Mucosa of stomach (tissue), 1 donor: ENCODE measurements around the gene NUP85.

Experiments
- H3K27me3 ChIP-seq: one replicate; pipeline ENCODE4 v1.7.0; 2013; ENCODE audit warnings: mild to moderate bottlenecking, low read length; ENCODE audit not compliant: control insufficient read depth, insufficient read depth
- H3K36me3 ChIP-seq: one replicate; pipeline ENCODE4 v1.7.0; 2013; ENCODE audit warnings: low read length; ENCODE audit not compliant: control insufficient read depth, insufficient read depth
- H3K4me1 ChIP-seq: one replicate; pipeline ENCODE4 v1.7.0; 2013; ENCODE audit warnings: mild to moderate bottlenecking, low read length; ENCODE audit not compliant: control insufficient read depth, insufficient read depth
- H3K4me3 ChIP-seq: one replicate; pipeline ENCODE4 v1.7.0; 2013; ENCODE audit warnings: low read length
- H3K9ac ChIP-seq: one replicate; pipeline ENCODE4 v1.7.0; 2013; ENCODE audit warnings: mild to moderate bottlenecking, low read length, moderate library complexity
- H3K9me3 ChIP-seq: one replicate; pipeline ENCODE4 v1.7.0; 2013; ENCODE audit warnings: mild to moderate bottlenecking, low read length, moderate library complexity; ENCODE audit not compliant: control insufficient read depth
- donor health status: Pancreatic carcinoma.

NUP85 gene

DNA sequence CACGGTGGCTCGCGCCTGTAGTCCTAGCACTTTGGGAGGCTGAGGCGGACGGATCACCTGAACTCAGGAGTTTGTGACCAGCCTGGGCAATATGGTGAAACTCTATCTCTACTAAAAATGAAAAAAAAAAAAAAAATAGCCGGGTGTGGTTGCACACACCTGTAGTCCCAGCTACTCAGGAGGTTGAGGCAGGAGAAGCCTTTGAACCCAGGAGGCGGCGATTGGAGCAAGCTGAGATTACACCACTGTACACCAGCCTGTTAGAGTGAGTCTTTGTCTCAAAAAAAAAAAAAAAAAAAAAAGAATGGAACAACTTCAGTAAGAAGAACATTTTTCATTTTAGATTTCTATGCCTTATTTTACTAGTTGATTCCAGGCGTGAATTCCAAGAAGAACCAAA lies 2.7 kb downstream of the NUP85 start:
- Histone ChIP-seq H3K9ac (no peak overlapping the region), H3K4me3 (no peak overlapping the region), H3K9me3 (no peaks in the 10 kb centered on the region), H3K36me3 (no peaks in the 10 kb centered on the region), H3K4me1 (peaks cover 8% of the 10 kb centered on the region), H3K27me3 (no peaks in the 10 kb centered on the region)

DNA sequence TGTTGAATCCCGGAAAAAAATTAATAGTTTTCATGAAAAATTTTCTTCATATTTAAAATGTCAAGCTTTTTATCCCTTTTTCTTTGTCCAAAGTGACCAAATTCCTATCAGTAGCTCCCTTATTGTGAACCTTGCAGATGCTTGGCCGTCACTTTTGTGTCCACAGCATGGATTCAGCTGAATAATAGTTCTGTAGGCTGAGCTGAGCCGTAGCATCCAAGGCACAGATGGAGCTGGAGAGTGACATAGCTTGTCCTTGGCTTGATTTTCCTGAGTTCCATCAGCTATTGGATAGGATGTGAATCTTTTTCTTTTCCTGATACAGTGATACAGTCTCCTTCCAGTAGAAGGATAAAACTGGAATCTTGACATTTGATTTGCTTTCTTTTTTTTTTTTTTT lies 3.6 kb downstream of the NUP85 start:
- H3K36me3 ChIP-seq, result no peaks in the 10 kb centered on the region
- H3K9ac ChIP-seq, result no peak overlapping the region
- H3K4me1 ChIP-seq, result peaks cover 8% of the 10 kb centered on the region
- H3K9me3 ChIP-seq, result no peaks in the 10 kb centered on the region
- H3K27me3 ChIP-seq, result no peaks in the 10 kb centered on the region
- no peak overlapping the region for H3K4me3 ChIP-seq

DNA sequence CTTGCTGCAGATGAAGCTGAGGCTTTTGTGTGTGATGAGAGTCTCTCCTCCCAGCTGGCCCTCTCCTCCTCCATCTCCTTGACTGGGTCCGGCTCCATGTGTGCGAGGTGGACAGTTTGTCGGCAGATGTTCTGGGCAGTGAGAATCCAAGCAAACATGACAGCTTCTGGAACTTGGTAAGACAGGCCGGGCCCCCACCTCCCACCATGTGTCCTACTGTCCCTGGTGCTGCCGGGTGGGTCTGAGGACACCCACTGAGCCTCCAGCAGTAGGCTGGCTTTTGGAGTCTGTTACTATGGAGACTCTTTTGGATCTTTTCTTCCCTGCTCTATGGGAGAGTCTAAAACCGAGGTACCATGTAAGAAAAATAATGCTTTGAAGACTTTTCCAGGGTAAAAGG lies 12.7 kb downstream of the NUP85 start:
- no peak overlapping the region for H3K9ac ChIP-seq

DNA sequence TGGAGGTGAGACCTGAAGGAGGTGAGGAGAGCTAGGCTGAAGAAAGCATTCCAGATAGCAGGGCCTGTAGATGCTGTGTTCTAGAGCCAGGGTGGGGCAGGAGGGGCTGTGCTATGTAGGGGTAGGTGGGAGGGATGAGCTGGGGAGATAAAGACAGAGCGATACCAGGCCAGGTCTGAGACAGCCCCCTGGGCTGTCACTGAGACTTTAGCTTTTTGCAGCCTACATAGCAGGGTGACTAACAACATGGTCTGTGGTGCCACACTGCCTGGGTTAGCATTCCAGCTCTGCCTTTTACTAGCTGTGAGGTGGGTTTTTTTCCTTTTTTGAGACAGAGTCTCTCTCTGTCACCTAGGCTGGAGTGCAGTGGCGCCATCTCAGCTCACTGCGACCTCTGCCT lies 14.3 kb downstream of the NUP85 start:
- Histone ChIP-seq H3K9me3 (no peaks in the 10 kb centered on the region), H3K36me3 (peaks cover 4% of the 10 kb centered on the region), H3K4me1 (no peaks in the 10 kb centered on the region), H3K27me3 (no peaks in the 10 kb centered on the region), H3K9ac (no peak overlapping the region), H3K4me3 (no peak overlapping the region)

More for the DNA sequence above, 12.7 kb downstream of the NUP85 start:
- H3K27me3 ChIP-seq, result no peaks in the 10 kb centered on the region
- peaks cover 4% of the 10 kb centered on the region for H3K36me3 ChIP-seq
- H3K9me3 ChIP-seq, result no peaks in the 10 kb centered on the region
- H3K4me3 ChIP-seq, result no peak overlapping the region
- no peaks in the 10 kb centered on the region for H3K4me1 ChIP-seq

DNA sequence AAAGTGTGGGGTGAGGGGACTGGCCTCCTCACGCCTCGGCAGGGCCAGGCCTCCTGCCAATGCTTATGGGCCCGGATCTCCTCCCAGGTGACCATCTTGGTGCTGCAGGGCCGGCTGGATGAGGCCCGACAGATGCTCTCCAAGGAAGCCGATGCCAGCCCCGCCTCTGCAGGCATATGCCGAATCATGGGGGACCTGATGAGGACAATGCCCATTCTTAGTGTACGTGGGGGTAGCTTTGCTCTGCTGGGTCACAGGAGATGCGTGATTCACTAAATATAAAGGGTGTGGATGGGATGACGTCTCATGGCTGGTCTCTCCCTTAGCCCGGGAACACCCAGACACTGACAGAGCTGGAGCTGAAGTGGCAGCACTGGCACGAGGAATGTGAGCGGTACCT lies 19.5 kb downstream of the NUP85 start:
- peaks cover 6% of the 10 kb centered on the region for H3K36me3 ChIP-seq
- no peaks in the 10 kb centered on the region for H3K9me3 ChIP-seq
- no peak overlapping the region for H3K9ac ChIP-seq
- H3K27me3 ChIP-seq, result no peaks in the 10 kb centered on the region
- no peak overlapping the region for H3K4me3 ChIP-seq
- H3K4me1 ChIP-seq, result peaks cover 7% of the 10 kb centered on the region

DNA sequence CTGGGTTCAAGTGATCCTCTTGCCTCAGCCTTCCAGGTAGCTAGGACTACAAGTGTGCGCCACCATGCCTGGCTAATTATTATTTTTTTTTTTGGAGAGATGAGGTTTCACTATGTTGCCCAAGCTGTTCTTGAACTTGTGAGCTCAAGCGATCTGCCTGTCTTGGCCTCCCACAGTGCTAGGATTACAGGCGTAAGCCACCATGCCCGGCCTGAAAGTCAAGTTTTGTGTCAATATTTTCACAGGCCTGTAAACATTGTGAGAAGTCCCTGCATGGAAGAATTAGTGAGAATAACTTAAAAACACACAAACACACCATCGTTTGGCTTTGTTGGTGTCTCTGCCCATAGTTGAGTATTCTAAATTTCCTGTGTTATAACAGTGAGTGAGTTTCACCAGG lies 22.2 kb downstream of the NUP85 start:
- Histone ChIP-seq H3K36me3 (peaks cover 16% of the 10 kb centered on the region), H3K9me3 (no peaks in the 10 kb centered on the region), H3K4me1 (peaks cover 7% of the 10 kb centered on the region), H3K27me3 (no peaks in the 10 kb centered on the region), H3K9ac (no peak overlapping the region), H3K4me3 (no peak overlapping the region)

DNA sequence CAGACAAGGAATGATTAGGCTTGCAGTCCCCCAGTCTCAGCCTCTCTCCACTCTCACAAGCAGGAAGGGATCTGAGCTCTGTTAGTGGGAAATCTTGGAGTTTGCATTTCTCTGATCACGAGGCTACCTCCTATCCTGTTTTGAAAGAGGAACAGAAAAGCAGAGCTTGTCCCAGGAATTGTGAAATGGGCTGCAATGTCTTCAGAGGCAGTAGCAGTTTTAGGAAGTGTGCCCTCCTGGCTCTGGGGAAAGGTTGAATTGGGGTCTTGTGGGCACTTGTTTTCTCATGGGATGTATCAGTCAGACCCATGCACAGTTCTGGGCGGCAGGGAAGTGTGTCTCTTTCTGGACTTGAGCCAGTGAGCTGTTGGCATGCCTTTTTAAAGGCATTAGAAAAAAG lies 22.8 kb downstream of the NUP85 start:
- peaks cover 16% of the 10 kb centered on the region for H3K36me3 ChIP-seq
- H3K4me1 ChIP-seq, result peaks cover 7% of the 10 kb centered on the region
- no peaks in the 10 kb centered on the region for H3K9me3 ChIP-seq
- H3K9ac ChIP-seq, result no peak overlapping the region
- H3K4me3 ChIP-seq, result no peak overlapping the region
- H3K27me3 ChIP-seq, result no peaks in the 10 kb centered on the region

DNA sequence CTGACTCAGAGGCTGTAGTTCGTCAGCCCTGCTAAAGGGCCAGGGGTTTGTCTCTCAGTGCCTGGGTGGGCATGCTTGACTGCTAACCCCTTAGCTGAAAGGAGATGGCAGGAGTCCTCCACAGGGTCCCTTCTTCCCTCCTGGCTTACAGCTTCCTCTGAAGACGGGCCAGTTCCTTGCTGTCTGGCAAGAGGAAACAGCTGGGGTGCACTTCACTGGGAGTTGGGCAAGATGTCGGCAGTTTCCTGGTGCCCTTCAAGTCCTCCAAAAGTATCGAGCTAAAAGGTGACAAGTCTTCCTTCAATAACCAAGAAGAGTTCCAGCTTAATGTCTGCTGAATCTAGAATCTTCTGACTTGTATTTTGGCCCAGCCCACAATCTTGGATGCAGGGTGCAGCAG lies 23.4 kb downstream of the NUP85 start:
- Histone ChIP-seq H3K9ac (no peak overlapping the region), H3K4me1 (peaks cover 7% of the 10 kb centered on the region), H3K27me3 (no peaks in the 10 kb centered on the region), H3K36me3 (peaks cover 16% of the 10 kb centered on the region), H3K9me3 (no peaks in the 10 kb centered on the region), H3K4me3 (no peak overlapping the region)

DNA sequence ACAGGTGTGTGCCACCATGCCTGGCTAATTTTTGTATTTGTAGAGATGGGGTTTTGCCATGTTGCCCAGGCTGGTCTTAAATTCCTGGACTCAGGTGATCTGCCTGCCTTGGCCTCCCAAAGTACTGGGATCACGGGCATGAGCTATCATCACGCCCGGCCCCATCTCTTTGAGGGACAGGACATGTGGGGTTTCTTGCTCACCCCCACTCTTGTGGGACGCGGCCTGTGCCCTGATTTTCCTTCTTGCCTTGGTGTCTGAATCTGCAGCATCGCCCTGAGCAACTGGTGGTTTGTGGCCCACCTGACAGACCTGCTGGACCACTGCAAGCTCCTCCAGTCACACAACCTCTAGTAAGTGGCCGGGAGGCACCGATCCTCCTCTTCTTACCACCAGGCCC lies 25.6 kb downstream of the NUP85 start:
- Histone ChIP-seq H3K9me3 (no peaks in the 10 kb centered on the region), H3K4me1 (peaks cover 7% of the 10 kb centered on the region), H3K36me3 (peaks cover 28% of the 10 kb centered on the region), H3K4me3 (no peak overlapping the region), H3K27me3 (no peaks in the 10 kb centered on the region), H3K9ac (no peak overlapping the region)

DNA sequence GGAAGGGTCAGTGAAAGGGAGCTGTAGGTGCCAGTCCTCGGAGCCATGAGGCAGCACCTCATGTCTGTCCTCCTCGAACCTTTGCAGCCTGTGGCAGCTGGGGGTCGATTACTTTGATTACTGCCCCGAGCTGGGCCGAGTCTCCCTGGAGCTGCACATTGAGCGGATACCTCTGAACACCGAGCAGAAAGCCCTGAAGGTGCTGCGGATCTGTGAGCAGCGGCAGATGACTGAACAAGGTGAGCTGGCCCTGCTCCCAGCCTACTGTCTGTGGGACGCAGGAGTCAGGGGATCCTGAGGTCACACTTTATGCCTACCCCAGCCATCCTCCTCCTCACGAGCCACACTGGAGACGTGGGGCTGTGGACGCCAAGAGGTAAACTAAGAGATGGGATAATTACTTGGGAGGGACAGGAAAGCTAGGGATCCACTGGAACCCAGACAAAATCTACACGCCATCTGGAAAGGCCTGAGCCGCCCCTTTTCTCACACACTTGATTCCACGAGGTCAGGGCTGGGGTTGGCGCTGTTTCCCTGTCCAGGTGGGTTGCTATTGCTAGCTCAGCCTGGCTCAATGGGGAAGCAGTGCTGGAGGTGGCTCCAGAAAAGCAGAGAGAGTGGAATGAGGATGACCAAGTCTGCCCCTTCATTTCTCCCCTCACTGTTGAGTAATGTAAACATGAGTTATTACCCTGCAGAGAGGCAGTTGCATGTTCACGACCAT lies 26.4 kb downstream of the NUP85 start:
- Histone ChIP-seq H3K4me1 (peaks cover 7% of the 10 kb centered on the region), H3K27me3 (no peaks in the 10 kb centered on the region), H3K9ac (no peak overlapping the region), H3K9me3 (no peaks in the 10 kb centered on the region), H3K36me3 (peaks cover 29% of the 10 kb centered on the region), H3K4me3 (no peak overlapping the region)

DNA sequence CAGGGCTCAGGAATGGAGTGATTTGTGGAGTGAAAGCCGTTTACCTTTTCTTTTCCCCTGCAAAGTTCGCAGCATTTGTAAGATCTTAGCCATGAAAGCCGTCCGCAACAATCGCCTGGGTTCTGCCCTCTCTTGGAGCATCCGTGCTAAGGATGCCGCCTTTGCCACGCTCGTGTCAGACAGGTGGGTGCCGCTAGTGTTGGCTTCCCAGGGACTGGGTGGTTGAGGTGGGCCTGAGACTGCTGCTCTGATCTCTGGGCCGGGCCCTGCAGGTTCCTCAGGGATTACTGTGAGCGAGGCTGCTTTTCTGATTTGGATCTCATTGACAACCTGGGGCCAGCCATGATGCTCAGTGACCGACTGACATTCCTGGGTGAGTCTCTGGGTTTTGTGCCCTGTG lies 27.3 kb downstream of the NUP85 start:
- peaks cover 34% of the 10 kb centered on the region for H3K36me3 ChIP-seq
- no peaks in the 10 kb centered on the region for H3K9me3 ChIP-seq
- peaks cover 7% of the 10 kb centered on the region for H3K4me1 ChIP-seq
- H3K9ac ChIP-seq, result no peak overlapping the region
- no peaks in the 10 kb centered on the region for H3K27me3 ChIP-seq
- H3K4me3 ChIP-seq, result no peak overlapping the region

DNA sequence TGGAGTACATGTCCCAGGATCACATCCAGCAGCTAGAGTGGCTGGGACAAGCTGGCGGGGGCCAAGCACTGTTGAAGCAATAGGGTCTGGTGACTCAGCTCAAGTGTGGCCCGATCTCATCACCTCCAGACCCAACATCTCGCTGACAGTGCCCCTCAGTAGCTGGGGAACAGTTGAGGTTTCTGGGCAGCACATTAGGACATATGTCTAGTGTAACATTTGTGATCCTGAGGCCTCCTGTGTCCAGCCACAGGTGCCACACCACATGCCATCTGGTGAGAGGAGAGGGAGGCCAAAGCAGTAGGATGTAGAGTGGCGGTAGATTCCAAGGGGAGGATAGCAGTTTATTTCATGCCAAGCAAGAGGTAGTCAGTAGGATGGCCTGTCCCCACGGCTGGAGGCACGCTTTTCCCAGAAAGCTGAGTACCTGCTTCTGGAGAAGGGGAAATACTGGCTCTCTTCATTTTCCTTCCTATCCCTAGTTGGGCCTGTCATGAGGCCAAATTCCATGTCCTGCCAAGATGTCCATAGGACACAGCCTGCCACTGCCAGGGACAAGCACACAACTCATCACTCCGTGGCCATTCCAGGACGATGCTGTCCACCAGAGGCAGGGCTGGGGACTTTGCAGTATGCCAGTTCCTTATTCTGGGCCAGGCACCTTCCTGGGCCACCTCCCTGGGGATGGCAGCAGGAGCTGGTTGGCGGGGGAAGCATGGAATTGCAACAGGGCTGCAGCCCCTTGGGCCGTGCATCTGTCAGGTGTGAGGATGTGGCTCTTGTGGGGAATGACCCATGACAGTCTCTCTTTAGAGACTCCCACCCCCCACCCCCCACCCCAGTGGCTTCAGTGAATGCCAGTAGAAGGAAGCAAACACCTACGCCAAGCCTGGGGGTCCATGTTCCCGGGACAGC lies 31.9 kb downstream of the NUP85 start:
- Histone ChIP-seq H3K36me3 (peaks cover 39% of the 10 kb centered on the region), H3K9ac (no peak overlapping the region), H3K9me3 (no peaks in the 10 kb centered on the region), H3K4me3 (no peak overlapping the region), H3K27me3 (no peaks in the 10 kb centered on the region), H3K4me1 (peaks cover 5% of the 10 kb centered on the region)
